Muscle layer of colon (tissue), 2 donors: Measurements from ENCODE around the gene PRLHR.

Experiments
- H3K27ac ChIP-seq: one replicate; pipeline ENCODE4 v1.7.0; 2013; ENCODE audit warnings: low read depth, mild to moderate bottlenecking, low read length, moderate library complexity
- H3K27me3 ChIP-seq, 2 donors: one replicate each; pipeline ENCODE4 v1.7.0; 2013; ENCODE audit warnings: low read length in 2 of 2, mild to moderate bottlenecking in 2 of 2; ENCODE audit not compliant: insufficient read depth in 2 of 2, control insufficient read depth in 1 of 2
- H3K36me3 ChIP-seq: one replicate; pipeline ENCODE4 v1.7.0; 2013; ENCODE audit warnings: mild to moderate bottlenecking, low read length; ENCODE audit not compliant: insufficient read depth
- H3K4me1 ChIP-seq: one replicate; pipeline ENCODE4 v1.7.0; 2013; ENCODE audit warnings: mild to moderate bottlenecking, low read length; ENCODE audit not compliant: insufficient read depth
- H3K4me3 ChIP-seq, 2 donors: one replicate each; pipeline ENCODE4 v1.7.0; 2013; ENCODE audit warnings: low read length in 2 of 2, low read depth in 1 of 2, mild to moderate bottlenecking in 1 of 2, moderate library complexity in 1 of 2
- H3K9ac ChIP-seq: one replicate; pipeline ENCODE4 v1.7.0; 2013; ENCODE audit warnings: low read length
- H3K9me3 ChIP-seq: one replicate; pipeline ENCODE4 v1.7.0; 2013; ENCODE audit warnings: mild to moderate bottlenecking, low read length
- donor health status: abdominal sarcoma.
- donor health status: Adenocarcinoma of cecum.

PRLHR gene

DNA sequence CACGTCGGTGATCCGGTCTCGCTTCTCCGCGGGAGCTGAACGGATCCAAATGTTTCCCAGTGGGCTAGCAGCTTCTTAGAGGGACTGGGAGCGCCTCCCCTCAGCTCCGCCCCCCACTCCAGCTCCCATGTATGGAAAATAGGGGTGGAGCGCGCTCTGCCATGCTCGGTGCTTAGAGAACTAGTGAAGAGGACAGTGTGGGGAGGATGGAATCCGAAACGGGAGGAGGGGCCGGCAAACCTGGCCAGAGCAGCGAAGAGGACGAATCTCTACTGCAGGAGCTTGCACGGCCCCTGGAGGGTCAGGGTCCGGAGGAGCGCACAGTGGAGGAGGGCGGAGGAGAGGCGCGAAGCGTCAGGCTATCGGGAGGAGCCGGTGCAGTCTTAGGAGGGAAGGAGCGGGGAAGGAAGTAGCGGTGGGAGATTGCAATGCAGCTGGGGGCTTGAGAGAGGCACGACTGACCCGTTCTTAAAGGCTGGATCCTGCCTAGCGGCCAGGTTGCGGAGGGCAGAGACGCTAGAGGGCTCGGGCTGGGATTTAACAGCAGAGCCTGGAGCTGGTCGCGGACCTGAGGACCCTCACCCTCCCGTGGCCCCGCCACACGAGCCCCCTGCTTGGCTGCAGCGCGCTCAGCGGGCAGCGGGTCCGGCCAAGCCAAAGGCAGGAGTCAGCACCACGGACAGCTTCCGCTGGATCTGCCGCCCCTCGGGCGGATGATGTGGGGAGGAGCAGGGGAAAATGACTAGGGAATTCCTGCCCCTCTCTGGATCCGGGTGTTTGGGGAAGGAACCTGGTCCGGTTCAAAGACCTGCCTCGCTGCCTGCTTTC is at the start of gene PRLHR:
TSS of gene PRLHR (minus strand) at position 51 of the 828 bp plus-strand sequence. CDS start 404 bp downstream, outside the sequence.
- Histone ChIP-seq H3K9ac (no peak within 1 kb of the TSS), H3K4me3 (no peak within 1 kb of the TSS), H3K36me3 (no peaks in the 10 kb centered on the region), H3K27me3 (peaks cover 35 to 58% of the 10 kb centered on the region in 2 donors), H3K9me3 (no peaks in the 10 kb centered on the region), H3K4me1 (peaks cover 6% of the 10 kb centered on the region), H3K27ac (no peak within 1 kb of the TSS)

GRCh38 chr10:118642228-118642627 is 46.8 kb upstream of the PRLHR start:
- no peak overlapping the region for H3K9ac ChIP-seq
- no peaks in the 10 kb centered on the region for H3K36me3 ChIP-seq
- no peaks in the 10 kb centered on the region for H3K27me3 ChIP-seq
- no peaks in the 10 kb centered on the region for H3K4me1 ChIP-seq
- H3K9me3 ChIP-seq: no peaks in the 10 kb centered on the region
- H3K4me3 ChIP-seq: no peak overlapping the region
- H3K27ac ChIP-seq: no peak overlapping the region

DNA sequence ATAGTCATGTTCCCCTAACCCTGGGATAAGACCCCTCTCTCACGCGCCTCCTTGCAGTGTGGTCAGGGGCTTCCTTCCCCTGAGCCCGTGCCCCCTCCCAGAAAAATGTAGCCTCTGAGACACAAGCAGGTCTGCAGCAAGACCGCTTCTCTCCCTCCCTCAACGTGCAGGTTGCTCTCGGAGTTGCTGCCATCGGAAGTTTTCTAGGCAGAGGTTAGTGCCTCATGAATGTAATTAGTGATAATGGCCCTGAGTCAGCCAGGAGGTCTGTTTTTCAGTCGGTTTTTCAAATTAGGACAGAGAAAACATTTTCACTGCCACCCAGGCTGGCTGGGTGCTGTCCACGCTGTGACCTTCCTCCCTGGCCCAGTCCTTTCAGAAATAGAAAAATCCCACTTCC is 43.2 kb upstream of the PRLHR start:
- H3K9ac ChIP-seq: no peak overlapping the region

GRCh38 chr10:118635674-118636402 is 40.4 kb upstream of the PRLHR start:
- H3K4me3 ChIP-seq: no peak overlapping the region
- H3K9me3 ChIP-seq: no peaks in the 10 kb centered on the region
- no peak overlapping the region for H3K27ac ChIP-seq
- H3K9ac ChIP-seq: no peak overlapping the region
- H3K4me1 ChIP-seq: no peaks in the 10 kb centered on the region
- H3K36me3 ChIP-seq: no peaks in the 10 kb centered on the region
- H3K27me3 ChIP-seq: no peaks in the 10 kb centered on the region

More for the DNA sequence above, 43.2 kb upstream of the PRLHR start:
- Histone ChIP-seq H3K27ac (no peak overlapping the region), H3K4me3 (no peak overlapping the region), H3K27me3 (no peaks in the 10 kb centered on the region), H3K9me3 (no peaks in the 10 kb centered on the region), H3K36me3 (no peaks in the 10 kb centered on the region), H3K4me1 (no peaks in the 10 kb centered on the region)

DNA sequence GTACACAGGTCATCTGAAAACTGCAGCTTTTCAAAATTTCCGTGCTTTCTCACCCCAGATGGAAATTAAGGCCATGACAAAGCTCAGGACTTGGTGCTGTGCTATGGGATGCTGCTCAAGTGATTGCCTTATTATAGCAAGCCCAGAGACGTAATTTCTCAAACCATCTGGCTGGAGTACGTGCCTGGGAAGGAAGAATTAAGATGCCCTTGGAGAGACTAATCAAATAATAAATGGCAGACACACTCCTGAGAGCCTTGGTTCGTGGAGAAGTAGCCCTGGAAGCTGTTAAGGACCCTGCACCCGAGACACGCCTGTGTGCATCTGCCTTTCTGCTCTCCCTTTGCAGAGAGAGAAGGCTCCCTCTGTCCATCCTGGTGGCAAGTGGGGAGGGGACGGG is 38.3 kb upstream of the PRLHR start:
- Histone ChIP-seq H3K27me3 (no peaks in the 10 kb centered on the region), H3K36me3 (no peaks in the 10 kb centered on the region), H3K9me3 (no peaks in the 10 kb centered on the region), H3K9ac (no peak overlapping the region), H3K27ac (no peak overlapping the region), H3K4me1 (peaks cover 10% of the 10 kb centered on the region), H3K4me3 (no peak overlapping the region)

DNA sequence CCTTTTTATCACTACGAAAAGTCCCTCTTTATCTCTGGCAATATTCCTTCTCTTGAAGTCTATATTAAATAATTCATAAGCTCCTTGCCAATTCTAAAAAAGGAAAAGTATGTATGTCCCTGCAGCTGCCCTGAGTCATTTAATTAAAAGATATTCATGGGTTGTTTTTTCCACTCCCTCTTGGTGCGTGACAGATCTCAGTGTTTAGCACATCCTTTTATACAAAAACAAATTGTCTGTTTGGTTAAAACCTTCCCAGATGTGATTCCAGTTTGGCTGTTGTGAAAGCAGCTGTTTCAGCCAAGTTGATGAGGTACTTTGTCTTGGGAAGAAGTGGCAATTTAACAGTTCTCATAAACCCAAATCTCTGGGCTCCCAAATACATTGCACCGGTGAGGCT is 33.8 kb upstream of the PRLHR start:
- Histone ChIP-seq H3K9ac (no peak overlapping the region), H3K4me3 (no peak overlapping the region), H3K9me3 (no peaks in the 10 kb centered on the region), H3K27ac (no peak overlapping the region), H3K36me3 (no peaks in the 10 kb centered on the region), H3K27me3 (no peaks in the 10 kb centered on the region), H3K4me1 (peaks cover 11% of the 10 kb centered on the region)

DNA sequence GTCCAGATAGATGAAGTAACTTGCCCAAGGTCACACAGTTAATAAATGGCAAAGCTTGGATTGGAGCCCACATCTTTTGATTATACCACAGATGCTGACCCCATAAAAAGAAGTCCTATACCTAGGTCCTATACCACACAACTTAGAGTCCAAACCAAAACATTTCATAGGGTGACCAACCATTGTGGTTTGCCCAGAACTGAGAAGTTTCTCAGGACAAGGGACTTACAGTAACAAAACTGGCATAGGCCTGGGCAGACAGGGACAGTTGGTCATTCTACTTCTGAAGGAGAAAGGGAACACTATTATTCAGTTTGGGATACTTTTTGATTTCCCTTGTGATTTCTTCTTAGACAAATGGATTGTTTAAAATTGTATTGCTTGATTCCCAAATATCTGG is 32.9 kb upstream of the PRLHR start:
- Histone ChIP-seq H3K36me3 (no peaks in the 10 kb centered on the region), H3K27me3 (no peaks in the 10 kb centered on the region), H3K9me3 (no peaks in the 10 kb centered on the region), H3K4me1 (peaks cover 11% of the 10 kb centered on the region), H3K9ac (no peak overlapping the region), H3K4me3 (no peak overlapping the region), H3K27ac (no peak overlapping the region)

DNA sequence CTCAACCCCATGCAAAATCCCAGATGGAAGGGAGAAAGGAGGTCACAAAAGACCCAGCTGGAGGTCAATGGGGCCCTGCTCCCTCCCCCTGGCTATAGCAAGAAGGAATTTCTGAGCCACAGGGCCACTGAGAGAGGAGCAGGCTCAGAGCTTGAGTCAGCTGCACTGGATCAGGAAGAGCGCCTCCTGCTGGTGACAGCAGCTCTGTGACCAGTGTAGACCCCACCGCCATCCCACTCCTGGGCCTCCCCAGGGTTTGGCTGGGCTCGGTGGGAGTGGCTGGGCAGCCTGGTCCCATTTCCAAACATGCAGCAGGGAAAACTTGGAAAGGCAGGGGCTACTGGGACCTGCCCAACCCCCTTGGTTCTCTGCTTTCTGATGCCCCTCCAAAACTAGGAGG is 31.5 kb upstream of the PRLHR start:
- no peak overlapping the region for H3K4me3 ChIP-seq
- H3K27ac ChIP-seq: no peak overlapping the region
- no peaks in the 10 kb centered on the region for H3K9me3 ChIP-seq
- no peaks in the 10 kb centered on the region for H3K36me3 ChIP-seq
- H3K4me1 ChIP-seq: peaks cover 11% of the 10 kb centered on the region
- H3K9ac ChIP-seq: no peak overlapping the region
- H3K27me3 ChIP-seq: no peaks in the 10 kb centered on the region

DNA sequence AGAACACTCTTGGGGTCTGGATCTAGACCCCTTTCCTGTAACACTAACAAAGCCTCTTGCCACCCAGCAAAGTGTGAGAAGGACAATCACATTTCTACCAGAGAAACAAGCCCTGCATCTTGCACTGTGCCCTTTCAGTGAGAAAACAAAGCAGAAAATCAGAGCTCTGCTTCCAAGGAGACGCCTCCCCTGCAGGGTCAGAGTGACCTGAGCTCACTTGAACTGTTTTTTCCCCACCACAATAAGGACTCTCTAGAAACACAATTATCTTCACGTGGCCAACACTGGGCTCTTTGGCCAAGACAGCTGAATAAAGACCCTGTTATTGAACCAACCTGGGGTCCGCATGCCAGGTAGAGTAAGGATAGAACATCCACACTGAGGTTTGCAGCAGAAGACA is 30.1 kb upstream of the PRLHR start:
- Histone ChIP-seq H3K27ac (no peak overlapping the region), H3K4me1 (peaks cover 11% of the 10 kb centered on the region)

GRCh38 chr10:118624747-118625146 is 29.3 kb upstream of the PRLHR start:
- H3K9ac ChIP-seq: no peak overlapping the region
- no peaks in the 10 kb centered on the region for H3K36me3 ChIP-seq
- H3K4me3 ChIP-seq: no peak overlapping the region
- H3K27me3 ChIP-seq: no peaks in the 10 kb centered on the region
- no peaks in the 10 kb centered on the region for H3K9me3 ChIP-seq
- peaks cover 11% of the 10 kb centered on the region for H3K4me1 ChIP-seq
- no peak overlapping the region for H3K27ac ChIP-seq

More for the DNA sequence above, 30.1 kb upstream of the PRLHR start:
- H3K36me3 ChIP-seq: no peaks in the 10 kb centered on the region
- H3K9me3 ChIP-seq: no peaks in the 10 kb centered on the region
- H3K9ac ChIP-seq: no peak overlapping the region
- no peaks in the 10 kb centered on the region for H3K27me3 ChIP-seq
- H3K4me3 ChIP-seq: no peak overlapping the region

GRCh38 chr10:118621304-118621942 is 26.0 kb upstream of the PRLHR start:
- no peak overlapping the region for H3K4me3 ChIP-seq
- no peaks in the 10 kb centered on the region for H3K27me3 ChIP-seq

More at GRCh38 chr10:118621304-118621942, 26.0 kb upstream of the PRLHR start:
- Histone ChIP-seq H3K9ac (no peak overlapping the region), H3K27ac (no peak overlapping the region), H3K36me3 (no peaks in the 10 kb centered on the region), H3K9me3 (no peaks in the 10 kb centered on the region), H3K4me1 (no peaks in the 10 kb centered on the region)
